Renal pelvis (tissue), 12 donors: ENCODE data around the gene SENP6. TPM values are rescaled to one million over a fixed set of nuclear protein-coding genes. Genes with fewer than 3 reads are reported as not detected.
"Not testable (repeated sequence)": the region's sequence is repeated elsewhere in the genome, so short reads cannot be mapped to it uniquely, and the experiment has no call there.

Experiments used
- DNase-seq: peaks from one replicate; pipeline ENCODE4 v3.0.0-alpha.2; 2013
- long read RNA-seq, 16 experiments: transcript quantifications; one replicate each; lab custom pipeline, GENCODE V29; 2026
- polyA plus RNA-seq, 3 donors: library from polyadenylated mRNA; unstranded; fragments of 120-200 nt; gene quantifications; one replicate each; pipeline ENCODE4 v1.2.1, GENCODE V29; 2013; ENCODE audit not compliant: insufficient read length in 3 of 3

SENP6 gene
- polyA plus RNA-seq: 100 to 1,000 TPM; 105 to 147 (median 141) TPM
- long read RNA-seq, donor 1, full-length matches to known transcripts: 2 of 9 reads
- long read RNA-seq, donor 1, partial matches to known transcripts: 7 of 9 reads
- long read RNA-seq, donor 1, other reads (novel, unspliced or antisense): 0 of 9 reads
- long read RNA-seq, donor 2, full-length matches to known transcripts: 2 of 2 reads
- long read RNA-seq, donor 2, partial matches to known transcripts: 0 of 2 reads
- long read RNA-seq, donor 2, other reads (novel, unspliced or antisense): 0 of 2 reads
- long read RNA-seq, donor 3, full-length matches to known transcripts: 3 of 3 reads
- long read RNA-seq, donor 3, partial matches to known transcripts: 0 of 3 reads
- long read RNA-seq, donor 3, other reads (novel, unspliced or antisense): 0 of 3 reads
- long read RNA-seq, donor 4, partial matches to known transcripts: 5 of 5 reads
- long read RNA-seq, donor 4, other reads (novel, unspliced or antisense): 0 of 5 reads
- long read RNA-seq, donor 5, full-length matches to known transcripts: 5 of 5 reads
- long read RNA-seq, donor 5, partial matches to known transcripts: 0 of 5 reads
- long read RNA-seq, donor 5, other reads (novel, unspliced or antisense): 0 of 5 reads
- long read RNA-seq, donor 6, full-length matches to known transcripts: 6 of 17 reads
- long read RNA-seq, donor 6, partial matches to known transcripts: 11 of 17 reads
- long read RNA-seq, donor 6, other reads (novel, unspliced or antisense): 0 of 17 reads
- long read RNA-seq, donor 7, full-length matches to known transcripts: 3 of 3 reads
- long read RNA-seq, donor 7, partial matches to known transcripts: 0 of 3 reads
- long read RNA-seq, donor 7, other reads (novel, unspliced or antisense): 0 of 3 reads
- long read RNA-seq, donor 8, full-length matches to known transcripts: 3 of 3 reads
- long read RNA-seq, donor 8, partial matches to known transcripts: 0 of 3 reads
- long read RNA-seq, donor 8, other reads (novel, unspliced or antisense): 0 of 3 reads
- long read RNA-seq, donor 9, full-length matches to known transcripts: 2 of 7 reads
- long read RNA-seq, donor 9, partial matches to known transcripts: 5 of 7 reads
- long read RNA-seq, donor 9, other reads (novel, unspliced or antisense): 0 of 7 reads
- long read RNA-seq, donor 10, partial matches to known transcripts: 5 of 5 reads
- long read RNA-seq, donor 10, other reads (novel, unspliced or antisense): 0 of 5 reads
- long read RNA-seq, donor 11, full-length matches to known transcripts: 1 of 6 reads
- long read RNA-seq, donor 11, partial matches to known transcripts: 5 of 6 reads
- long read RNA-seq, donor 11, other reads (novel, unspliced or antisense): 0 of 6 reads
- long read RNA-seq, donor 12, full-length matches to known transcripts: 4 of 16 reads
- long read RNA-seq, donor 12, partial matches to known transcripts: 12 of 16 reads
- long read RNA-seq, donor 12, other reads (novel, unspliced or antisense): 0 of 16 reads
- long read RNA-seq, donor 13, full-length matches to known transcripts: 2 of 14 reads
- long read RNA-seq, donor 13, partial matches to known transcripts: 12 of 14 reads
- long read RNA-seq, donor 13, other reads (novel, unspliced or antisense): 0 of 14 reads
- long read RNA-seq, donor 14, full-length matches to known transcripts: 1 of 32 reads
- long read RNA-seq, donor 14, partial matches to known transcripts: 31 of 32 reads
- long read RNA-seq, donor 14, other reads (novel, unspliced or antisense): 0 of 32 reads
- long read RNA-seq, donor 15, full-length matches to known transcripts: 8 of 15 reads
- long read RNA-seq, donor 15, partial matches to known transcripts: 7 of 15 reads
- long read RNA-seq, donor 15, other reads (novel, unspliced or antisense): 0 of 15 reads
- long read RNA-seq, donor 16, full-length matches to known transcripts: 2 of 14 reads
- long read RNA-seq, donor 16, partial matches to known transcripts: 12 of 14 reads
- long read RNA-seq, donor 16, other reads (novel, unspliced or antisense): 0 of 14 reads

GRCh38 chr6:75601304-75602245 is at the start of gene SENP6:
Gene SENP6 (plus strand): TSS chr6:75601880. CDS start chr6:75602525, 645 bp downstream.
- peak; percentile 82 for DNase-seq

DNA sequence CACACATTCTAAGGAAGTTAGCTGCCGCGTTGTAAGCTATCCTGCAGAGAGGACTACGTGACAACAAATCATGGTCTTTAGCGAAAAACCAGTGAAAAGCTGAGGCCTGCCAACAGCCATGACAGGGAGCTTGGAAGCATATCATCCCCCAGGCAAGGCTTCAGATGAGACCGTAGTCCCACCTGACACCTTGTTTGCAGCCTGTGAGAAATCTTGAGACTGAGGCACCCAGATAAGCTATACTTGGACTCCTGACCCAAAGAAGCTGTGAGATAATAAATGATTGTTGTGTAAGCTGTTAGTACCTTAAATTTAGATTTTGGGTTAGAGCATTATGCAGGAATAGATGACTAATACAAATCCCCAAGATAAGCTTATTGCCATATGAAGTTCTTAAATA is 45.4 kb upstream of the SENP6 start:
- DNase-seq: no peak

DNA sequence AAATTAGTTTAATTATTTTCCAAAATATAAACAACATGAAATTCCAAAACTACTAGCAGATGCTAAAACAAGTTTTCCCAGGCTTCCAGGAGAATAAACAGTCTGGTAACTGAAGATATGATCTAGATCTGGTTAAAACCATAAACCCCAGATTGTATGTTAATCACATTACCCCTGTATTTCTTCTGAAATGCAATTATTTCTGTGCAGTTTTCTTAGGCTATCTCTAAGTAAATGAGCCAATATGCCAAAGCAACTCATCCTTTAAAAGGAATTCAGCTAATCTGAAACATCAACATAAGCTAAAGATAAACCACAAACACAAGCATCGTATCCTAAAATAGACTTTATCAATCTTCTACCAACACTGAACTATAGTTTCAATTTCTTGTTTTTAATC is 44.6 kb upstream of the SENP6 start:
- DNase-seq: no peak

GRCh38 chr6:75563032-75563431 is 38.6 kb upstream of the SENP6 start:
- no peak for DNase-seq

GRCh38 chr6:75566137-75566767 is 35.4 kb upstream of the SENP6 start:
- DNase-seq: no peak

GRCh38 chr6:75568100-75568499 is 33.6 kb upstream of the SENP6 start:
- DNase-seq: no peak

- DNase-seq: no peak
These were observed 32.7 kb upstream of the SENP6 start for GRCh38 chr6:75568965-75569364.

DNA sequence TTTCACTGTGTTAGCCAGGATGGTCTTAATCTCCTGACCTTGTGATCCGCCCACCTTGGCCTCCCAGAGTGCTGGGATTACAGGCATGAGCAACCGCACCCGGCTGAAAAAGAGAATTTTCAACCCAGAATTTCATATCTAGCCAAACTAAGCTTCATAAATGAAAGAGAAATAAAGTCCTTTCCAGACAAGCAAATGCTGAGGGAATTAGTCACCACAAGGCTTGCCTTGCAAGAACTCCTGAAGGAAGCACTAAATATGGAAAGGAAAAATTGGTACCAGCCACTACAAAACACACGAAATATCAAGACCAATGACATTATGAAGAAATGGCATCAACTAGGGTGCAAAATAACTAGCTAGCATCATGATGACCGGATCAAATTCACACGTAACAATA is 31.0 kb upstream of the SENP6 start:
- not testable (repeated sequence) for DNase-seq

GRCh38 chr6:75572072-75572471 is 29.6 kb upstream of the SENP6 start:
- no peak for DNase-seq

- no peak for DNase-seq
These were observed 21.7 kb upstream of the SENP6 start for GRCh38 chr6:75579951-75580350.

- DNase-seq: no peak
These were observed 20.4 kb upstream of the SENP6 start for GRCh38 chr6:75581231-75581630.

- not testable (repeated sequence) for DNase-seq
These were observed 17.1 kb upstream of the SENP6 start for GRCh38 chr6:75584552-75584951.

DNA sequence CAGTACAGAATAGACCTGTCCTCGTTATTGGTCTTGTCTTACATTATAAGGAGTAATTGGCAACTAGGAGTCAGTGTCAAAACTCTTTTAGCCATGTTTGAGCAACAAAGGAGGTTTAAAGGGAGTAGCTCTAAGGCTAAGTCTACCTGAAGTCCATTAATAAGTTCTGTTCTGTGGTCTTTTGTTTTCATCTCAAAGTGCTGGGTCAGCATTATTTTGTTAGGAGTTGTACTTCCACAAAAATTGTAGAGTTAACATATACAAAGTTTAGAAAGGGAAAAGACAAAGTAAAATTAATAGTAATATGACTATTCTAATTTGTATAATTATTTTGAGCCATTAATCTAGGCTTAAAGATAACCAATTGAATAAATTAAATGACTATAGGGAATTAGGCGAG is 12.7 kb upstream of the SENP6 start:
- no peak for DNase-seq

DNA sequence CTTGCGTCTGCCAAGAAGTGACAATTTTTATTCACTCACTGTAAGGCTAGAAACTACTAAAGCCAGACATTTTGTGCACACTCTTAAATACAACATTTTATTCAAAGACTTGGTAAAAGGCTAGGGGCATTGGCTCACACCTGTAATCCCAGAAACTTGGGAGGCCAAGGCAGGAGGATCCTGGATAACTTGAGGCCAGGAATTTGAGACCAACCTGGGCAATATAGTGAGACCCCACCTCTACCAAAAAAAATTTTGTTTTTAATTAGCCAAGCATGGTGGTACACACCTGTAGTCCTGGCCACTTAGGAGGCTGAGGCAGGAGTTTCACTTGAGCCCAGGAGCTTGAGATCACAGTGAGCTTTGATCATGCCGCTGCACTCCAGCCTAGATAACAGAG is 11.3 kb upstream of the SENP6 start:
- DNase-seq: no peak

DNA sequence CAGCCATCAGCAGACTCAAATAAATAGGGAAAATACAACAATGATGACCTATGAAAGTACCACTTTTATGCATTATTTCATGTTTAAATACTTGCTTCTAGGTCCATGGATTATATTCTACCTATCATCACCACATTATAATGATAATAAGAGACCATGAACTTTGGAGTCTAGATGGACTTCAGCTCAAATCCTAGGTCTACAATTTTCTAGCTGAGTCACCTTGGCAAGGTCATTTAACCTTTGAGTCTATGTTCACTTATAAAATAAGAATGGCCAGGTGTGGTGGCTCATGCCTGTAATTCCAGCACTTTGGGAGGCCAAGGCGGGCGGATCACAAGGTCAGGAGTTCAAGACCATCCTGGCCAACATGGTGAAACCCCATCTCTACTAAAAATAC is 5.3 kb upstream of the SENP6 start:
- not testable (repeated sequence) for DNase-seq

DNA sequence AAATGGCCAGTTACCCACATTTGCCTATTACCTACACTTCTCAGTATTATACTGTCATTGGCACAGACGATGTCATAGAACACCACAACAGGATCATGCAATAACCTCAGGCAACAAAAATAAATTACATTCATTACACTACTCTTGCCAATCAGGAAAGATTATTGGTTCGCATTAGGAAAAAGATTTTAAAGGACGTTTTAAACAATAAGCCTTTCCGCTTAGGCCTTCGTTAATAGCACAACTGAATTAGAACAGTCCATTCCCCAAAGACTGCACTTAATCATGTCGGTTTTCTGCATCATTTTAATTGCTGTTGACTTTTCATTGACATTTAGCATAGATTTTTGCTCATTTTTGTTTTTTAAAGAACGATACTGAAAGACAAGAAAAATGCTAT is 912 bp upstream of the SENP6 start:
- no peak for DNase-seq

GRCh38 chr6:75602246-75603105 is 796 bp downstream of the SENP6 start:
- DNase-seq: peak; percentile 43

GRCh38 chr6:75603106-75603420 is 1.4 kb downstream of the SENP6 start:
- no peak for DNase-seq
